ENCODE results near the gene UGGT2.
"Not testable (repeated sequence)": the region's sequence is repeated elsewhere in the genome, so short reads cannot be mapped to it uniquely, and the experiment has no call there.

DNA sequence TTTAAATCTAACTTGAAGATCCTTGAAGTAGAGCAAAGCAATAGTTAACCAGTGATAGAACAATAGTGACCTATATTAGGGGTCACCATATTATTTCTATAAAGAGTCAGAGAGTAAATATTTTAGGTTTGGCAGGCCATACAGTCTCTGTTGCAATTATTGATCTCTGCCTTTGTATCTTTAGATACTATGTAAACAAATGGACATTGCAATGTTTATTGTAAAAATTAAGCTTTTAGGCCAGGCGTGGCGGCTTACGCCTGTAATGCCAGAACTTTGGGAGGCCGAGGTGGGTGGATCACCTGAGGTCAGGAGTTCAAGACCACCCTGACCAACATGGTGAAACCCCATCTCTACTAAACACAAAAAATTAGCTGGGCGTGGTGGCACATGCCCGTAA is 80.5 kb downstream of the UGGT2 start:
- not testable (repeated sequence) for TF ChIP-seq POLR2AphosphoS5 (IDR thresholded peaks at IDR 0.05; ENCODE audit: low read depth, low read length); POLR2A (IDR thresholded peaks at IDR 0.05; ENCODE audit: low read depth, low read length); TAF1 (IDR thresholded peaks at IDR 0.05; ENCODE audit: low read depth, low read length); SPI1 (IDR thresholded peaks at IDR 0.05; ENCODE audit: low read depth, low read length); POU2F2 (IDR thresholded peaks at IDR 0.05; ENCODE audit: low read depth, low read length); PAX5 (IDR thresholded peaks at IDR 0.05; ENCODE audit: insufficient read depth, low read length, severe bottlenecking)
